Spleen (tissue), 11 donors: Measurements from ENCODE around the gene ENPP1. TPM values are rescaled to one million over a fixed set of nuclear protein-coding genes. Genes with fewer than 3 reads are reported as not detected.

ENCODE experiments used
- DNase-seq: peaks from one replicate; pipeline ENCODE4 v3.0.0-alpha.2; 2020
- H3K27ac ChIP-seq, 8 donors: fragments of 200-600 bp; sonication (generic) in 7 of 8; 1 replicate in 4 of 8; 2 replicates in 4 of 8; pipeline versions ENCODE4 v1.5.0 to v1.8.0; 2016 to 2021; ENCODE audit warnings: inconsistent platforms in 4 of 8, mild to moderate bottlenecking in 4 of 8, moderate library complexity in 1 of 8
- H3K27me3 ChIP-seq, 7 donors: fragments of 200-600 bp; sonication (generic) in 6 of 7; replicated peaks in 1 of 7; 1 replicate in 4 of 7; 2 replicates in 3 of 7; pipeline versions ENCODE4 v1.5.0 to v1.8.0; 2016 to 2021; ENCODE audit warnings: inconsistent platforms in 3 of 7, mild to moderate bottlenecking in 1 of 7
- H3K36me3 ChIP-seq, 6 donors: fragments of 200-600 bp; sonication (generic) in 5 of 6; 1 replicate in 4 of 6; 2 replicates in 2 of 6; pipeline versions ENCODE4 v1.5.0 to v1.8.0; 2016 to 2021; ENCODE audit warnings: inconsistent platforms in 2 of 6
- H3K4me1 ChIP-seq, 6 donors: fragments of 200-600 bp; sonication (generic) in 5 of 6; 1 replicate in 3 of 6; 2 replicates in 3 of 6; pipeline versions ENCODE4 v1.5.0 to v1.8.0; 2016 to 2021; ENCODE audit warnings: inconsistent platforms in 3 of 6
- H3K4me3 ChIP-seq, 8 donors: fragments of 200-600 bp; sonication (generic) in 7 of 8; 1 replicate in 4 of 8; 2 replicates in 4 of 8; pipeline versions ENCODE4 v1.5.0 to v1.8.0; 2016 to 2021; ENCODE audit warnings: inconsistent platforms in 4 of 8, mild to moderate bottlenecking in 4 of 8, moderate library complexity in 2 of 8
- H3K9me3 ChIP-seq, 8 donors: fragments of 200-600 bp; sonication (generic) in 7 of 8; 1 replicate in 4 of 8; 2 replicates in 4 of 8; pipeline versions ENCODE4 v1.5.0 to v1.8.0; 2016 to 2021; ENCODE audit warnings: inconsistent platforms in 4 of 8
- CTCF ChIP-seq, 11 experiments: fragments of 200-600 bp in 7 of 11; fragments of 450-650 bp in 4 of 11; sonication (generic) in 4 of 11; IDR thresholded peaks in 8 of 11; conservative IDR thresholded peaks in 3 of 11; 1 replicate in 7 of 11; 2 replicates in 4 of 11; pipeline versions ENCODE4 v1.4.0 to v1.8.0; 2016 to 2021; ENCODE audit warnings: antibody characterized with exemption in 11 of 11, inconsistent platforms in 4 of 11, mild to moderate bottlenecking in 1 of 11
- POLR2A ChIP-seq, 3 donors: fragments of 450-650 bp; IDR thresholded peaks; one replicate each; pipeline ENCODE4 v1.5.1; 2017; ENCODE audit warnings: antibody characterized with exemption in 3 of 3, mild to moderate bottlenecking in 1 of 3
- POLR2AphosphoS5 ChIP-seq, 3 donors: sonication (generic); formaldehyde crosslinking; IDR thresholded peaks; one replicate each; pipeline ENCODE4 v1.5.1; 2017; ENCODE audit warnings: antibody characterized with exemption in 3 of 3
- WGBS, 5 donors: extraction: QIAGEN DNeasy Blood & Tissue Kit in 3 of 5; methylation state at CpG; one replicate each; pipeline versions ENCODE4 v1.1.5 to v1.1.7; 2013 to 2018; 5-methylcytosine and 5-hydroxymethylcytosine counted together
- intact Hi-C: fragments of 100-400 bp; cut with DNase I; formaldehyde crosslinking; loops from one replicate; pipeline ENCODE4 v1.15.0; 2023; ENCODE audit warnings: low total_unique reads
- polyA plus RNA-seq, 3 donors: library from polyadenylated mRNA; stranded (reverse); fragments of 200-250 nt; gene quantifications; one replicate each; pipeline ENCODE4 v1.2.1, GENCODE V29; 2013
- total RNA-seq, 7 donors: library from RNA; depleted of rRNA in 3 of 7; stranded (reverse); fragments of >200 nt in 3 of 7; fragmentation: NEBNext Ultra II Directional in 4 of 7; extraction: Animal tissue kit (Norgen Biotek cat#: 25700) in 4 of 7; gene quantifications; one replicate each; pipeline versions ENCODE4 v1.1.0 to v1.2.1, GENCODE V29; 2016 to 2021
- donor health status: healthy with polysubstance abuse.
- donor health status: DM: no; HTN: no; CAD: no; lungs with moderate emphysema.
- donor health status: DM: no; HTN: no; CAD: no.
- donor health status: Bipolar disorder and iron deficiency.
- donor health status: healthy.
- donor health status: DM: no; HTN: no; CAD: no.
- donor health status: DM: yes; HTN: yes; CAD: no.

ENPP1 gene
- total and polyA plus RNA-seq, 10 donors: 0.46 to 10.6 (median 2.9) TPM

GRCh38 chr6:131877999-131878789 lies 70.4 kb downstream of the ENPP1 start:
- H3K9me3 ChIP-seq: no peaks in the 10 kb centered on the region
- no peaks in the 10 kb centered on the region for H3K36me3 ChIP-seq
- no peak overlapping the region for H3K27ac ChIP-seq
- 85 to 92% (median 92%) methylated on average over 4 of the region's 4 CpGs for WGBS, 5 donors
- TF ChIP-seq CTCF (IDR thresholded peaks at IDR 0.05 in 8 of 11, conservative IDR thresholded peaks at IDR 0.05 in 3 of 11) (no peak), POLR2A (IDR thresholded peaks at IDR 0.05) (no peak), POLR2AphosphoS5 (IDR thresholded peaks at IDR 0.05) (no peak)
- intact Hi-C loops: no loop called here
- no peak overlapping the region for H3K4me3 ChIP-seq
- no peaks in the 10 kb centered on the region for H3K4me1 ChIP-seq
- no peak for DNase-seq
- no peaks in the 10 kb centered on the region for H3K27me3 ChIP-seq

GRCh38 chr6:131883016-131883415 lies 75.2 kb downstream of the ENPP1 start:
- Histone ChIP-seq H3K9me3 (no peaks in the 10 kb centered on the region), H3K4me1 (no peaks in the 10 kb centered on the region), H3K36me3 (no peaks in the 10 kb centered on the region), H3K27me3 (no peaks in the 10 kb centered on the region), H3K27ac (no peak overlapping the region), H3K4me3 (no peak overlapping the region)
- no peak for TF ChIP-seq CTCF (IDR thresholded peaks at IDR 0.05 in 8 of 11, conservative IDR thresholded peaks at IDR 0.05 in 3 of 11)
- TF ChIP-seq POLR2A (IDR thresholded peaks at IDR 0.05): no peak
- TF ChIP-seq POLR2AphosphoS5 (IDR thresholded peaks at IDR 0.05): no peak
- intact Hi-C loops: no loop called here
- WGBS, 5 donors: 75 to 88% (median 83%) methylated on average over 2 of the region's 2 CpGs
- no peak for DNase-seq

GRCh38 chr6:131885237-131885636 lies 77.4 kb downstream of the ENPP1 start:
- Histone ChIP-seq H3K27ac (no peak overlapping the region), H3K9me3 (no peaks in the 10 kb centered on the region)
- WGBS, 5 donors: 64 to 97% (median 80%) methylated on average over 1 of the region's 1 CpG

More at GRCh38 chr6:131885237-131885636, 77.4 kb downstream of the ENPP1 start:
- intact Hi-C loops: no loop called here
- DNase-seq: no peak
- Histone ChIP-seq H3K4me1 (no peaks in the 10 kb centered on the region), H3K27me3 (no peaks in the 10 kb centered on the region), H3K36me3 (no peaks in the 10 kb centered on the region), H3K4me3 (no peak overlapping the region)
- TF ChIP-seq POLR2A (IDR thresholded peaks at IDR 0.05) (no peak), CTCF (IDR thresholded peaks at IDR 0.05 in 8 of 11, conservative IDR thresholded peaks at IDR 0.05 in 3 of 11) (no peak), POLR2AphosphoS5 (IDR thresholded peaks at IDR 0.05) (no peak)
